ENCODE results near the gene KCNIP4. TPM values are rescaled to one million over a fixed set of nuclear protein-coding genes. Genes with fewer than 3 reads are reported as not detected.

The KCNIP4 gene
- not detected in 2 replicates for total RNA-seq (2021; fragmentation: NEBNext Ultra II Directional; extraction: Animal tissue kit (Norgen Biotek cat#: 25700))
- polyA plus RNA-seq (2011; rRNA removed), result 0.06 TPM in 1 of 2 replicates, not detected in the other
- polyA plus RNA-seq (2011; cell fraction: cytosol; rRNA removed), result 0.05 TPM
- 0.04 TPM for polyA plus RNA-seq (2011; cell fraction: nucleus; rRNA removed)
- polyA plus RNA-seq (2012, experiment 1 of 2), result 0.19 to 0.83 TPM (median 0.45 TPM) in 4 replicates
- not detected for polyA plus RNA-seq (2012, experiment 2 of 2)
- polyA plus RNA-seq (2013, experiment 1 of 2), result 0.14 TPM
- 0.07 TPM for polyA plus RNA-seq (2013, experiment 2 of 2)
- polyA minus RNA-seq (2011; rRNA and poly(A)+ RNA removed), result not detected in 2 replicates
- polyA minus RNA-seq (2011; cell fraction: cytosol; rRNA and poly(A)+ RNA removed), result not detected
- polyA minus RNA-seq (2011; cell fraction: nucleus; rRNA and poly(A)+ RNA removed), result 0.40 TPM
- long read RNA-seq, experiment 1, result 0 reads
- long read RNA-seq, experiment 2, result 0 reads

DNA sequence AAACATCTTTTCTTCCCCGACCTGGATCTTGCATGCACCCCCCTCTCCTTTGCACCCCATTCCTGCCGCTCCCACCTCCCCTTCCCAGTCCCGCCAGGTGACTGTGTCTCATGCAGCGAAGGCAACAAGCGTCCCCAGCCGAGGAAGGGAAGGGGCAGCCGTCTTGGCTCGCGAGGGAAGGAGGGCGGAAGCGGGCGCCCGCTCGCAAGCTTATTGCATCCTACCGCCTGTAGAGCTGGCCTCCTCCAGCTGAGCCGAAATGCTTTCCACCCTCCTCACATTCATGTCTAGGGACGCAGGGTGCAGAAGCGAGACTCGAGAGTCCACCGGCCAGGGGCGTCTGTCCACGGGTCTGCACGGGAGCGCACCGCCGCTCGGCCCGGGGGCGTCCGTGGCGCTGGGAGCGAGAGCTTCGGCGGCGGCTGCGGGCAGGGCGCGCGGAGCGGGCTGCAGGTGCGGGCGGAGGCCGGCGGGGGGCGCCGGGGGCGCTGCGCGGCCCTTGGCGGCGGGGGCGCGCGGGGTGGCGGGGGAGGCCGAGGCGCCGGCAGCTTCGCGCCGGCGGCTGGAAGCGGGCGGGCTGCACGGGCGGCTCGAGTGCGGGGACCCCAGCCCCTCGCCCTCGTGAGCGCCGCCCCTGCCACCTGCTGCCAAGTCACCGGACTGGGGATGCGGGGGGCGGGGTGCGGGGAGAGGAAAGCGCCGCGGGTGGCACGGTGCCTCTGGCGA is at the start of gene KCNIP4:
TSS of gene KCNIP4 (minus strand) at position 426 of the 726 bp plus-strand sequence.
- Histone ChIP-seq H2AK5ac (ENCODE audit: low read depth, low read length) (no peak within 1 kb of the TSS), H3K56ac (replicated peaks; ENCODE audit: insufficient read length, low read depth, low read length) (peak within 1 kb of the TSS; percentile 9), H3K9ac (replicated peaks in 1 of 4; ENCODE audit: extremely low read depth in 1 of 4, low read depth in 3 of 4, low read length in 3 of 4) (peak within 1 kb of the TSS in 1 of 4 experiments; percentile 9; a peak in 1 of 7 replicates), H3K4ac (replicated peaks; ENCODE audit: insufficient read length, low read depth, low read length) (no peak within 1 kb of the TSS), H3K14ac (ENCODE audit: insufficient read length) (peak within 1 kb of the TSS; percentile 23), H4K20me1 (replicated peaks in 1 of 2; ENCODE audit: control insufficient read depth in 1 of 2, insufficient read depth in 2 of 2, low read length in 2 of 2) (no peaks in the 10 kb centered on the region), H3K79me2 (ENCODE audit: control insufficient read depth in 1 of 2, insufficient read depth in 2 of 2, low read length in 2 of 2) (no peaks in the 10 kb centered on the region), H3K27ac (ENCODE audit: low read depth, low read length) (no peak within 1 kb of the TSS), H3K9me3 (ENCODE audit: insufficient read depth in 2 of 2, low read depth in 1 of 2, low read length in 1 of 2) (no peaks in the 10 kb centered on the region), H2BK15ac (ENCODE audit: low read length) (no peak within 1 kb of the TSS), H4K8ac (ENCODE audit: extremely low read depth, insufficient read depth, low read length) (peak within 1 kb of the TSS; percentile 83; the same call in 1 of the 2 replicates), H3K4me1 (replicated peaks in 1 of 4; ENCODE audit: control insufficient read depth in 3 of 4, insufficient read depth in 4 of 4, low read length in 3 of 4) (peaks cover 0 to 3% (median under 1%) of the 10 kb centered on the region in 4 experiments; a peak in 1 of 7 replicates), H3K23ac (ENCODE audit: insufficient read length) (no peak within 1 kb of the TSS), H2BK12ac (ENCODE audit: low read depth, low read length) (0 out of 2 replicates have a peak within 1 kb of the TSS, but pooled peaks have one; percentile 29), H3K27me3 (replicated peaks in 1 of 4; ENCODE audit: control insufficient read depth in 3 of 4, extremely low read depth in 1 of 4, insufficient read depth in 3 of 4, low read length in 3 of 4) (peaks cover 13 to 30% (median 26%) of the 10 kb centered on the region in 4 experiments), H2BK5ac (ENCODE audit: low read depth, low read length) (no peak within 1 kb of the TSS), H2BK120ac (replicated peaks; ENCODE audit: low read depth, low read length) (no peak within 1 kb of the TSS), H3K23me2 (ENCODE audit: low read depth, low read length) (peaks cover 10% of the 10 kb centered on the region; the same call in 1 of the 2 replicates), H4K91ac (replicated peaks; ENCODE audit: insufficient read length, low read length) (no peak within 1 kb of the TSS), H3K36me3 (ENCODE audit: control insufficient read depth in 2 of 4, insufficient read depth in 4 of 4, low read length in 3 of 4) (no peaks in the 10 kb centered on the region), H3K79me1 (ENCODE audit: low read depth, low read length) (no peaks in the 10 kb centered on the region), H2BK20ac (ENCODE audit: low read length) (no peak within 1 kb of the TSS), H3K18ac (ENCODE audit: extremely low read depth, low read length) (peak within 1 kb of the TSS; percentile 88), H3K4me3 (ENCODE audit: extremely low read depth in 1 of 4, insufficient read depth in 2 of 4, low read depth in 3 of 4, low read length in 4 of 4) (peak within 1 kb of the TSS; percentile 46 to 73 (median 56)), H2AFZ (ENCODE audit: low read length) (peak within 1 kb of the TSS; percentile 91), H3K4me2 (ENCODE audit: insufficient read depth in 1 of 2, low read depth in 2 of 2, low read length in 2 of 2) (peak within 1 kb of the TSS; percentile 88 to 96), H4K5ac (ENCODE audit: insufficient read length, low read depth, low read length) (peak within 1 kb of the TSS; percentile 31)
- 2% methylated on average over 40 of the region's 81 CpGs; no CpG with 5 or more reads in 1 of the 2 experiments for WGBS, 2 experiments (ENCODE audit: extremely low coverage in 1 of 2, insufficient coverage in 1 of 2, insufficient read length in 1 of 2, insufficient replicate concordance in 2 of 2, low coverage in 1 of 2, low lambda C conversion rate in 2 of 2, missing lambda C conversion rate in 1 of 2)
- CTCF ChIA-PET (ENCODE audit: partially characterized antibody), result interaction anchor here (0.6 to 4.4 kb wide), 19 partner anchors 9 to 441 kb away, joined by 3 to 14 read pairs (median 4); no protein-coding TSS in a partner anchor
- FAIRE-seq (no peak), DNase-seq (ENCODE audit: low read depth in 1 of 2, low spot score in 2 of 2) (peak in 1 of 2 experiments; percentile 77)
- POLR2A ChIA-PET (ENCODE audit: partially characterized antibody), result interaction anchor here (1.2 kb wide), 1 partner anchor 9 kb away, joined by 3 read pairs; no protein-coding TSS in a partner anchor
- peak; percentile 85 for TF ChIP-seq KDM4A (IDR thresholded peaks at IDR 0.05; ENCODE audit: low read depth, low read length, severe bottlenecking)
- TF ChIP-seq, protein P1, sequence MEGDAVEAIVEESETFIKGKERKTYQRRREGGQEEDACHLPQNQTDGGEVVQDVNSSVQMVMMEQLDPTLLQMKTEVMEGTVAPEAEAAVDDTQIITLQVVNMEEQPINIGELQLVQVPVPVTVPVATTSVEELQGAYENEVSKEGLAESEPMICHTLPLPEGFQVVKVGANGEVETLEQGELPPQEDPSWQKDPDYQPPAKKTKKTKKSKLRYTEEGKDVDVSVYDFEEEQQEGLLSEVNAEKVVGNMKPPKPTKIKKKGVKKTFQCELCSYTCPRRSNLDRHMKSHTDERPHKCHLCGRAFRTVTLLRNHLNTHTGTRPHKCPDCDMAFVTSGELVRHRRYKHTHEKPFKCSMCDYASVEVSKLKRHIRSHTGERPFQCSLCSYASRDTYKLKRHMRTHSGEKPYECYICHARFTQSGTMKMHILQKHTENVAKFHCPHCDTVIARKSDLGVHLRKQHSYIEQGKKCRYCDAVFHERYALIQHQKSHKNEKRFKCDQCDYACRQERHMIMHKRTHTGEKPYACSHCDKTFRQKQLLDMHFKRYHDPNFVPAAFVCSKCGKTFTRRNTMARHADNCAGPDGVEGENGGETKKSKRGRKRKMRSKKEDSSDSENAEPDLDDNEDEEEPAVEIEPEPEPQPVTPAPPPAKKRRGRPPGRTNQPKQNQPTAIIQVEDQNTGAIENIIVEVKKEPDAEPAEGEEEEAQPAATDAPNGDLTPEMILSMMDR (IDR thresholded peaks at IDR 0.05; ENCODE audit: control extremely low read depth in 1 of 3, insufficient read depth in 1 of 3, low read depth in 1 of 3, low read length in 3 of 3), result peak; percentile 0 to 47 (median 20); a peak in 2 of 4 replicates
- no peak for TF ChIP-seq RXRA (IDR thresholded peaks at IDR 0.05; ENCODE audit: insufficient read depth, low read depth, low read length)

Data from H1 (cell line).